Mammary epithelial cell (primary cell): ENCODE measurements around the gene UBL3.

Source experiments
- EZH2 ChIP-seq: IDR thresholded peaks from 2 replicates; pipeline ENCODE4 v1.6.1; 2012; ENCODE audit warnings: low read length, inconsistent platforms, borderline replicate concordance
- TF ChIP-seq, protein P1 (sequence below), 2 donors: IDR thresholded peaks in 1 of 2; conservative IDR thresholded peaks in 1 of 2; 2 replicates each; pipeline ENCODE4 v1.5.1; 2011 to 2012; ENCODE audit warnings: inconsistent platforms in 2 of 2, low read length in 2 of 2, mild to moderate bottlenecking in 2 of 2, control low read depth in 1 of 2, low read depth in 1 of 2; ENCODE audit not compliant: insufficient read depth in 1 of 2; ENCODE audit errors: extremely low read depth in 1 of 2

DNA sequence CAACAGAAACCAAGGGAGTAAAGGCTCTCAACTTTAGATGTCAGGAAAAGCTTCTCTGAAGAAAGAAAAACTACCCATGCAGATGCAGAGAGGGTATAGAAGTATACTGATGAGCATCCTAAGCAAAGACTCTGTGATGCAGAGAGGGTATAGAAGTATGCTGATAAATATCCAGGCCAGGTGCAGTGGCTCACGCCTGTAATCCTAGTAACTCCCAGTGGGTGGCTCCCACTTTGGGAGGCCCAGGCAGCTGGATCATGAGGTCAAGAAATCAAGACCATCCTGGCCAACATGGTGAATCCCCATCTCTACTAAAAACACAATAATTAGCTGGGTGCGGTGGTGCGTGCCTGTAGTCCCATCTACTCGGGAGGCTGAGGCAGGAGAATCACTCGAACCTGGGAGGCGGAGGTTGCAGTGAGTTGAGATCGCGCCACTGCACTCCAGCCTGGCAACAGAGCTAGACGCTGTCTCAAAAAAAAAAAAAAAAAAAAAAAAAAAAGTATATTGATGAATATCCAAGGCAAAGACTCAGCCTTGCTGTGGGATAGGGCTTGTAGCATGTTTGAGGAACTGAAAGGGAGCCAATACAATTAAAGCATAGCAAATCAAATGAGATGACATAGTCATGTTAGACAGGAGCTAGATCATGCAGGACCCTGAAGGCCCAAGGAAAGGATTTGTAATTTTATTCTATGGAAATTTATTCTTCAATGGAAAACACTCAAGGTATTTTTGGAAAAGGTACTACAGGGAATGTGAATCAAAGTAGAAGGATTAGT, 14.9 kb downstream of the UBL3 start:
- TF ChIP-seq, protein P1, sequence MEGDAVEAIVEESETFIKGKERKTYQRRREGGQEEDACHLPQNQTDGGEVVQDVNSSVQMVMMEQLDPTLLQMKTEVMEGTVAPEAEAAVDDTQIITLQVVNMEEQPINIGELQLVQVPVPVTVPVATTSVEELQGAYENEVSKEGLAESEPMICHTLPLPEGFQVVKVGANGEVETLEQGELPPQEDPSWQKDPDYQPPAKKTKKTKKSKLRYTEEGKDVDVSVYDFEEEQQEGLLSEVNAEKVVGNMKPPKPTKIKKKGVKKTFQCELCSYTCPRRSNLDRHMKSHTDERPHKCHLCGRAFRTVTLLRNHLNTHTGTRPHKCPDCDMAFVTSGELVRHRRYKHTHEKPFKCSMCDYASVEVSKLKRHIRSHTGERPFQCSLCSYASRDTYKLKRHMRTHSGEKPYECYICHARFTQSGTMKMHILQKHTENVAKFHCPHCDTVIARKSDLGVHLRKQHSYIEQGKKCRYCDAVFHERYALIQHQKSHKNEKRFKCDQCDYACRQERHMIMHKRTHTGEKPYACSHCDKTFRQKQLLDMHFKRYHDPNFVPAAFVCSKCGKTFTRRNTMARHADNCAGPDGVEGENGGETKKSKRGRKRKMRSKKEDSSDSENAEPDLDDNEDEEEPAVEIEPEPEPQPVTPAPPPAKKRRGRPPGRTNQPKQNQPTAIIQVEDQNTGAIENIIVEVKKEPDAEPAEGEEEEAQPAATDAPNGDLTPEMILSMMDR (conservative IDR thresholded peaks at IDR 0.05 in 1 of 2, IDR thresholded peaks at IDR 0.05 in 1 of 2; ENCODE audit: extremely low read depth in 1 of 2, insufficient read depth in 1 of 2, low read depth in 1 of 2, low read length in 2 of 2): no peak
- no peak for TF ChIP-seq EZH2
